GM12873 (cell line): ENCODE data around the gene PANK4.

ENCODE experiments used
- TF ChIP-seq, protein P1 (sequence below): IDR thresholded peaks from 2 replicates; pipeline ENCODE4 v1.5.1; 2012; ENCODE audit warnings: low read depth, mild to moderate bottlenecking, moderate library complexity, low read length, control low read depth; ENCODE audit not compliant: insufficient read depth; ENCODE audit errors: missing control alignments

The PANK4 gene

DNA sequence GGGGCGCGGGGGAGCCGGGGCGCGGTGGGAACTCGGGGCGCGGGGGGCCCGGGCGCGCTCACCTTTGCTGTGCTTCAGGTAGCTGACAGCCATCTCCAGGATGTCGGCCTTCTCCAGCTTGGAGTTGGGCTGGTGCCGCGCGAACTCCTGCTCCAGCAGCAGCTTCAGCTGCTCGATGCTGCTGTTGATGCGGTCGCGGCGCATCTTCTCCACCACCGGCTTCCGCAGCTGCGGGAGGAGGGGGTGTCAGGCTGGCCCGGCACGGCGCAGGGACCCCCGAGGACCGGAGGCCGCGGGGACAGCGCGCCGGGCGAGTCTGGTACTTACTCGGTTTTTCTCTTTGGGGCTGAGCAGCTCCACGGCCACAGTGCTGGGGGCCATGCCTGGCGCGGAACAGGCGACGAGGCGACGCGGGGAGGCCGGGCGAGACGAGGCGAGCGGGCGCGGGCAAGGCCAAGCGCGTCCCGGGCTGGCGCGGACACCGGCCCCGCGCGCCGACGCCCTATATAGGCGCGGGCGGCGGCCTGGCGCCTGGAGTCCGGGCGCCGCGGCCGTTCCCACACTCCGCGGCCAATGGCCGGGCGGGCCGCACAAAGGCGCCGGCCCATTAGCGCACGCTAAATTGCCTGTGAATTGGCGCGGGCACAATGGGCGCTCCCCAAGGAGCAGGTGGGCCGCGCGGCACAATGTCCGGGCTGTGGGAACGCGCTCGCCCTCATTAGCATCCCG lies 3.6 kb upstream of the PANK4 start, which contains the start of gene HES5:
Gene HES5 (minus strand): TSS at position 480 of the 729 bp plus-strand sequence. CDS start 99 bp downstream, at position 381.
- TF ChIP-seq, protein P1, sequence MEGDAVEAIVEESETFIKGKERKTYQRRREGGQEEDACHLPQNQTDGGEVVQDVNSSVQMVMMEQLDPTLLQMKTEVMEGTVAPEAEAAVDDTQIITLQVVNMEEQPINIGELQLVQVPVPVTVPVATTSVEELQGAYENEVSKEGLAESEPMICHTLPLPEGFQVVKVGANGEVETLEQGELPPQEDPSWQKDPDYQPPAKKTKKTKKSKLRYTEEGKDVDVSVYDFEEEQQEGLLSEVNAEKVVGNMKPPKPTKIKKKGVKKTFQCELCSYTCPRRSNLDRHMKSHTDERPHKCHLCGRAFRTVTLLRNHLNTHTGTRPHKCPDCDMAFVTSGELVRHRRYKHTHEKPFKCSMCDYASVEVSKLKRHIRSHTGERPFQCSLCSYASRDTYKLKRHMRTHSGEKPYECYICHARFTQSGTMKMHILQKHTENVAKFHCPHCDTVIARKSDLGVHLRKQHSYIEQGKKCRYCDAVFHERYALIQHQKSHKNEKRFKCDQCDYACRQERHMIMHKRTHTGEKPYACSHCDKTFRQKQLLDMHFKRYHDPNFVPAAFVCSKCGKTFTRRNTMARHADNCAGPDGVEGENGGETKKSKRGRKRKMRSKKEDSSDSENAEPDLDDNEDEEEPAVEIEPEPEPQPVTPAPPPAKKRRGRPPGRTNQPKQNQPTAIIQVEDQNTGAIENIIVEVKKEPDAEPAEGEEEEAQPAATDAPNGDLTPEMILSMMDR = no peak

- TF ChIP-seq, protein P1 = no peak
Measured at GRCh38 chr1:2528966-2529783, 2.8 kb upstream of the PANK4 start.

DNA sequence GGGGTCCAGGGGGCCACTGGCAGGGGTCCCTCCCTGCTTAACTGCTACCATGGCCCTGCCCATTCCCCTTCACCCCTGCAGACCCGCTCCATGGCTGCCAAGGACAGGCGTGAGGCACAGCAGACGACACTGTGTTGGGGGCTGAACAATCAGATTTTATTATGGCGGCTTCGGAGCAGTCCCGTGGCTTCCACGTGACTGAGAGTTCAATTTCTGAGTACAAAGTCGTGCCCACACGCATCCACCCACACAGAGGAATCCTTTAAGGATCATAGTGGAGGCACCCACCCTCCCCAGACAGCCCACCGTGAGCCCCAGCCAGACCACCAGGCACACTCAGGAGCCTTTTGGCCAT lies 2.2 kb upstream of the PANK4 start:
- TF ChIP-seq, protein P1 = no peak

DNA sequence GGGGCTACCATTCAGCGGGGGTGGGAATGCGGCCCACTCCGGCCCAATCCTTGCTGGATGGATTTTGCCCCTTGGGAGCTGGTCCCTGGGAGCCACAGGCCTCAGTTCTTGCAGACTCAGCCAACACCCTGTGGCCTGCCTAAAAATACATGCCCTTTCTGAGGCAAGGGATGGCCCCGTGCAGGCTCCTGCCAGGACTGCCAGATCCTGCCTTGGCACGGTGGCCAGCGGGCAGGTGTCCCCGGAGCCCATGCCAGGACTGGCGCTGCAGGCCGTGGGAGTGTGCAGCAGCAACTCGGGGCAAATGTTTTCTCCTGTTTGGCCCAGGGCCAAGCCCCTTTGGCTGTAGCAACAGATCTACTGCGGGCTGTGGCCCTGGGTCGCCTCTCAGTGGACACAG lies 1.6 kb upstream of the PANK4 start:
- TF ChIP-seq, protein P1 = no peak

DNA sequence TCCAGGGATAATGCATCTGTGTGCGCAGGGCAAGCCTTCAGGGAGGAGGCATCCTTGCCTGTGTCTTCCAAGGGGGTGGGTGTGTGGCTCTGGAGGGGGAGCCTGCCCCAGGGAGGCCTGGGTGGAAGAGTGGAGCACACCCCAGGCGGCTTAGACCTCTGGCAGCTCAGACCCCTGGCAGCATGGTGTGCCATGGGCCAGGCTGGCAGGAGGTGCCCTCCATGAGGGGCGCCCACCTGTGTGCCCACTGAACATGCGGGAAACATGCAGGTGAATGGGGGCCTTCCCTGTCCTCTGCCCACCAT lies 1.1 kb upstream of the PANK4 start:
- TF ChIP-seq, protein P1 = no peak

GRCh38 chr1:2526824-2527555 lies 594 bp upstream of the PANK4 start:
- TF ChIP-seq, protein P1 = no peak

GRCh38 chr1:2525572-2525919 lies 850 bp downstream of the PANK4 start:
- TF ChIP-seq, protein P1 = peak; percentile 6
